ENCODE measurements around the gene CTPS1.

The CTPS1 gene, protein sequence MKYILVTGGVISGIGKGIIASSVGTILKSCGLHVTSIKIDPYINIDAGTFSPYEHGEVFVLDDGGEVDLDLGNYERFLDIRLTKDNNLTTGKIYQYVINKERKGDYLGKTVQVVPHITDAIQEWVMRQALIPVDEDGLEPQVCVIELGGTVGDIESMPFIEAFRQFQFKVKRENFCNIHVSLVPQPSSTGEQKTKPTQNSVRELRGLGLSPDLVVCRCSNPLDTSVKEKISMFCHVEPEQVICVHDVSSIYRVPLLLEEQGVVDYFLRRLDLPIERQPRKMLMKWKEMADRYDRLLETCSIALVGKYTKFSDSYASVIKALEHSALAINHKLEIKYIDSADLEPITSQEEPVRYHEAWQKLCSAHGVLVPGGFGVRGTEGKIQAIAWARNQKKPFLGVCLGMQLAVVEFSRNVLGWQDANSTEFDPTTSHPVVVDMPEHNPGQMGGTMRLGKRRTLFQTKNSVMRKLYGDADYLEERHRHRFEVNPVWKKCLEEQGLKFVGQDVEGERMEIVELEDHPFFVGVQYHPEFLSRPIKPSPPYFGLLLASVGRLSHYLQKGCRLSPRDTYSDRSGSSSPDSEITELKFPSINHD

DNA sequence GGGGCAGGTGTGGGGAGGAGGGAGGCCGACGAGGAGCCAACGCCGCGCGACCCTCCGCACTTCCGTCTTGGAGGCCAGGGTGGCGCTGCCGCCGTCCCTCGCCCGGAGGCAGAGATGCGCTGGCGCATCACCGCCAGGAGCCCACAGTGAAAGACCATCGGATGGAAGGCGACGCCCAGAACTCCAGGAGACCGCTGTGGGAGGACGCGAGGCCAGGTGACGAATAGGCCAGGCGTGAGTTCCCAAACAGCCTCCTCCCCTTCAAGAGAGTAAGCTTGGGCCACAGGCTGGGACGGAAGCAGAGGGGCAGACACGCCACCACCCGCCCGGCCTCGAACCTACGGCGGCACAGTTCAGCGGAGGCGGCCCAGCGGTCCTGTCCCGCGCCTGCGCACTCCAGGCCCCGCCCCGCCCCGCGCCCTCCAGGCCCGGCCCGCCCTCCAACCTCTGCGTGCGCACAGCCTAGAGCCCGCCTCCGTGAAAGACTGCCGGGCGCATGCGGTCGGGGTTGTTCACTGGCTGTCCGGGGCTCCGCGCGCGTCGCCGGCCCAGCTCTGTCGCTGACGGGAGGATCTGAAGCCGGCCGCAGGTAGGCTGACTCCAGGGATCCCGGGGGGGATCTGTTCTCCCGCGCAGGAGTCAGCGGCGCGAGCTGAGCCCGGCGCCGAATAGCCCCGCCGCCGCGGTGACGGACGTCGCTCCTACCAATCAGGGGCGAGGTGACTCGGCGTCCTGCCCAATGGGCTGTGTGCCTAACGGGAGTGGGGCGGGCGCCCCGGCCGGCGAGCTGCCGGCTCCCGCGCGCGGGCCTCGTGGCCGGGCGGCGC lies at the start of gene CTPS1:
Gene CTPS1, plus strand, starts transcription at position 456 of the 827 bp plus-strand sequence. CDS start 3,595 bp downstream, outside the sequence.
- peak; percentile 95 for DNase-seq (ENCODE audit: low spot score)

- DNase-seq (ENCODE audit: low spot score), result no peak
These were observed 49.1 kb upstream of the CTPS1 start for GRCh38 chr1:40930174-40930964.

GRCh38 chr1:40931601-40932000 lies 47.9 kb upstream of the CTPS1 start:
- no peak for DNase-seq (ENCODE audit: low spot score)

DNA sequence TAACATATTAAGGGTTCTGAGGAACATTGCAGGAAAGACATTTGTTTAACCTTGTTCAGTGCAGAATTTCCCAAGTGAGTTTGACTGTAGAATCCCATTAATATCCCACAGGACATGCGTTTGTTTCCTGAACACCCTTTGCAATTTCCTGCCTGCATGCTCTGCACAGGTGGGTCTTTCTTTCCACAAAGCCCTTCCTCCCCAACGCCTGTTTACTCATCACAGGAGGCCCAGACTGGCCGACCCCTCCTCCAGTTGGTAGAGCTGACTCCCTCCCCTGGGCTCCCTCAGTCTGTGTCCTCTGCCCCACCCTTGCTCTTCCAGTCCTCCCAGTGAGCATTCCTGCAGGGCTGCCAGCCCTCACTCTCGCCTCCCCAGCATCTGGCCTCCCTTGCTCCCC lies 47.5 kb upstream of the CTPS1 start:
- no peak for DNase-seq (ENCODE audit: low spot score)

DNA sequence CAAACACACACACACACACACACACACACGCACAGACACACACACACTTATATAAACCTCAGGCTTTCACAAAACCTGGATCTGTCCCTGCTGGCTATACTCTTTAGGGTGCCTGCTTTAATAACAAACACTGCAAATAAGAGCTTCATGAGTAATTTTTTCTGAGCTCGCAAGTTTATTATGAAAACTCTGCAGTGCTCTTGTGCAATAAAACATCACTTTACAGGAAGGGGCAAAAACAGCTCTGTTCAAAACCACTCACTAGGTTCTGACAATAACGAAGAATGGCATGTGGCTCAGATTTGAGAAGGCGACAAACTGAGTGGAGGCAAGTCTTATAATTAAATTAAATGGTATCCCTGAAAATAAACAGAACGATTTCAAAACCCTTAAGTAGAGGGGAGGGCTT lies 42.6 kb upstream of the CTPS1 start:
- DNase-seq (ENCODE audit: low spot score), result no peak

GRCh38 chr1:40938393-40938792 lies 41.1 kb upstream of the CTPS1 start:
- no peak for DNase-seq (ENCODE audit: low spot score)

DNA sequence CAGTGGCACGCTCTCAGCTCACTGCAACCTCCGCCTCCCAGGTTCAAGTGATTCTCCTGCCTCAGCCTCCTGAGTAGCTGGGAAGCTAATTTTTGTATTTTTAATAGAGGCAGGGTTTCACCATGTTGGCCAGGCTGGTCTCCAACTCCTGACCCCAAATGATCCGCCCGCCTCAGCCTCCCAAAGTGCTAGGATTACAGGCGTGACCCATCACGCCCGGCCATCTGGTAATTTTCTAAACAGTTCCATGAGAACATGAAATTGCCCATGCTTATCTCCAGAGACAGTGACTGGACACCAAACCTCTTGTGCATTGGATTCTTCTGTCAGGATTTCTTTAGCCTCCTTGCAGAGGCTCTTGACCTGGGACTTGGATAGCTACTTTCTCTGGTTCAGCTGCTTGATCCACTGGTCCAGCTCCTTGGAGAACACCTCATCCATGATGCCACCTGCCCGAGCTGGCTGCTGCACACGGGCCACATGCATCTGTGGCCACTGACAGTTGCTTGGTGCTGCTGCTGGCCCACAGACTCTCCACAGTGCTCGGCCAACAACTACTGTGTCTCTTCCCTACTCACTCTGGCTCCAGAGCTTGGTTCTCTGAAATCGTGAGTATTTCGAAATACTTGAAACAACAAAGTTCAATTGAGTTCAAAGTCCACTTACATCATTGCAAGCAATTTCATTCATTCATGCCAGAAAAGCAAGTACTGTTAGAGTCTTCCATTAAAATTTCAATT lies 40.0 kb upstream of the CTPS1 start:
- no peak for DNase-seq (ENCODE audit: low spot score)

DNA sequence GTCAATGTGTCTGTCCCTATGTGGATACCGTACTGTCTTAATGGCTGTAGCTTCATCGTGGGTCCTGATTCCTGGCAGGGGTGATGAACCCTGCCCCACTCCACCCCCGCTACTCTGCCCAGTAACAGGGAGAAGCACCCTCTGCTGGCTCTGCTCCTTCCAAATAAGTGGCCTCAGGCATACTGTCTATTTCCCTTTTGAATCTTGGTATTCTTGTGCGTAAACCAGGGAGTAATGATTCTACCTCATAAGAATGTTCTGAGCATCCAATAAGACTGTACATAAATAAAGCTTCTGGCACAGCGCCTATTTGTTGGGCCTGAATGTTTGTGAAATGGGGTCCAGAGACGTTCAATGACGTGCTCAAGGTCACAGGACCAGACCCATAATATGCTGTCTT lies 35.2 kb upstream of the CTPS1 start:
- DNase-seq (ENCODE audit: low spot score), result no peak

GRCh38 chr1:40944841-40945430 lies 34.6 kb upstream of the CTPS1 start:
- no peak for DNase-seq (ENCODE audit: low spot score)

GRCh38 chr1:40945491-40945973 lies 34.0 kb upstream of the CTPS1 start:
- DNase-seq (ENCODE audit: low spot score), result no peak

GRCh38 chr1:40948741-40949443 lies 30.6 kb upstream of the CTPS1 start:
- peak; percentile 59 for DNase-seq (ENCODE audit: low spot score)

DNA sequence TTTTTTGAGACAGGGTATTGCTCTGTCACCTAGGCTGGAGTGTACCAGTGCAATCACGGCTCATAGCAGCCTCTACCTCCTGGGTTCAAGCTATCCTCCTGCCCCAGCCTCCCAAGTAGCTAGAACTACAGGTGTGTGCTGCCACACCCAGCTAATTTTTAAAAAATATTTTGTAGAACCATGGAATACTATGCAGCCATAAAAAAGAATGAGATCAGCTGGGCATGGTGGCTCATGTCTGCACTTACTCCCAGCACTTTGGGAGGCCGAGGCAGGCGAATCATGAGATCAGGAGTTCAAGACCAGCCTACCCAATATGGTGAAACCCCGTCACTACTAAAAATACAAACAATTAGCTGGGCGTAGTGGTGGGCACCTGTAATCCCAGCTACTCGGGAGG lies 29.9 kb upstream of the CTPS1 start:
- no peak for DNase-seq (ENCODE audit: low spot score)

DNA sequence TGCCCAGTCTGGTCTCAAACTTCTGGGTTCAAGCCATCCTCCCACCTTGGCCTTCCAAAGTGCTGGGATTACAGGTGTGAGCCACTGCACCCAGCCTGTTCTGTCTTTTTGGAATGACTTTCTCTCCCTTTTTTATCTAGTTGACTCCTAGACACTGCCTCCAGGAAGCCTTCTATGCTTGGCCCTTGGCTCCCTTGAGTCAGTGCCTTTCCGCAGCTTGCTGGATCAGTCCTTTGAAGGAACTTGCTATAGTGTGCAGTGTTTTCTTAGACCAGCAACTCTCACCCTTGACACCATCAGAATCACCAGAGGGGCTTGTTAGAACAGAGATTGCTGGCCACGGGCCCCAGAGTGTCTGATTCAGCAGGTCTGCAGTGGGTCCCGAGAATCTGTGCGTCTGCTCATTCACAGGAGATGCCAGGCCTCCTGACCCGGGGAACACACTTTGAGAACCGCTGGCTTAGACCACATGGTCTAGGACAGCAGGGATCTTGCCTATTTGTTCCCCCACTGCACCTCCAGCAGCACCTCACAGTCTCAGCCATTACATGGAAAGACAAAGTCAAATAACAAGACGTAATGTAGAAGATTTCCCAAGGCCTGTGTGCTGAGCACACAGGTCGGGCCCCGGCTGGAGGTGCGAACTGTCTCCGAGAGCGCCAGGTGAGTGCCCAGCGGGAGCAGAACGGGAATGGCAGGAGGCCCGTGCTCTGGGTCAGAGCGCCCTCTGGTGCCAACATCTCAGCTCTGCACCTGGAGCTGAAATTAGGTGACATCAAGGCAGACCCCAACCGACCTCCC lies 27.4 kb upstream of the CTPS1 start:
- peak; percentile 60 for DNase-seq (ENCODE audit: low spot score)

DNA sequence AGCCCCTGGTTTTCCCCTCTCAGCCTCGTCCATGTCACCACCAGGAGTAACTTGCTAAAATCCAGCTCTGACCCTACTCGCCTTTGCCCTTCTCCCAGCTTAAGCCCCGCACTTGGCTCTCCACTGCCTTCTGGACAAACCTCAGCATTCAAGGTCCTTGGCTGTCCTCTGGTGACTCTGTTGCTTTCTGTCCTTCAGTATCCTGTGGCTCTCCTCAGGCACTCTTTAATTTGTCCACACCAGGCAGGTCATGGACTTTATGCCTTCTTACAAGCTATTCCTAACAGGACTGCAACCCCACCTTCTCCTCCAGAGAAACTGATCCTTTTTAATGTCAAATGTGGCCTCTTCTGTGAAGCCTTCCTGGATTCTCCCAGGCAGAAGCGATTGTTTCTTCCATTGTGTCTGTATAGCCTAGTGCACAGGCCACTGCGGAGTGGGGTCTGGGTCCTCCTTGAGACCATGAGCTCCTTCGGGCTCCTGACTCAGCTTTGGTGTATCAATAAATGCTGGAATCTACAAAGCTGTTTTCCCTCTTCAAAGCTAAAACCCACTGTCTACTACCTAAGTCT lies 26.7 kb upstream of the CTPS1 start:
- DNase-seq (ENCODE audit: low spot score), result no peak

DNA sequence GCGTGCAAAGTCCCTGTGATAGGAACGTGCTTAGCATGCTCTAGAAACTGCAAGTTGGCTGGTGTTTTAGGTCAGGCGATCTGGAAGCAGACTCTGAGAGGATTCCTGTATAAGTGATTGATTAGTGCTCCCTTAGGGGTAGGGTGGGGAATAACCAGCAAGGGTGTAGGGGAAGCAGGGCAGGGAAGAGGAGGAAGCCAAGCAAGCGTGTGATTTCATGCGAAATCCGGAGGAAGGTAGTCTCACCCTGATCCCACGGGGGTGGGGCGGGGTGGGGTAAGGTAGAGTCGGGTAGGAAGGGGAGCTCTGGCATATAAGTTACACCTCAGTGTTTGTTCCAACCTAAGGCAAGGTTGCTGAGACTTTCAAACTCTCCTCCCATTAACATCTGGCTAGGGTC lies 24.9 kb upstream of the CTPS1 start:
- no peak for DNase-seq (ENCODE audit: low spot score)

DNA sequence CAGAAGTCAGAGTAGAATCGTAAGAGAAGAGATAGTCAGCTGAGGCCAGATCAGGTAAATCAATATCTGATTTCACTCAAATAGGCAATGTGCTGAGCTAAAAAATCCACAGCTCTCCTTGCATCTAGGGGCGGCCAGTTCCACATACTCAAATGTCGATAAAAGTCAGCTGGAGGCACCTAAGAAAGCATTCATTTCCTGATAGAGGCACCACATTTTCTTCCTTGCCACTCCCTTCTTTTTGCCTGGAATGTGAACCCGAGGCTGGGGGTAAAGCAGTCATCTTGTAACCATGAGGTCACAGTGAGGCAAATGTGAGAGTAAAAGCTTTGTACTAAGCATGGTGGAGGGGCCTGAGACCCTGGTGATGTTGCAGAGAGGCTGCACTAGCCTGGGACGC lies 24.2 kb upstream of the CTPS1 start:
- no peak for DNase-seq (ENCODE audit: low spot score)

GRCh38 chr1:40956407-40956806 lies 23.1 kb upstream of the CTPS1 start:
- no peak for DNase-seq (ENCODE audit: low spot score)

DNA sequence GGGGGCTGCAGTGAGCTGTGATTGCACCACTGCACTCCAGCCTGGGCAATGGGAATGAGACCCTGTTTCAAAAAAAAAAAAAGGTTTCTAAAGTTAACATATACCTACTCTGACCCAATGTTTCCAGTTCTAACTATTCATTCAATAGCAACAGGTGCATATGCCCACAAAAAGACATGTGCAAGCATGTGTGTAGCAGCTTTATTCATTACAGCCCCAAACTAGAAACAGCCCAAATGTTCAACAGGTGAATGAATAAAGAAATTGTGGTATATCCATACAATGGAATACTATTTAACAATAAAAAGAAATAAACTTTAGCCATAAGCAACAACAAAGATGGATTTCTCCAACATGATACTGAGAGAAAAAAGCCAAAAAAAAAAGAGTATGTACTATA lies 21.3 kb upstream of the CTPS1 start:
- no peak for DNase-seq (ENCODE audit: low spot score)

DNA sequence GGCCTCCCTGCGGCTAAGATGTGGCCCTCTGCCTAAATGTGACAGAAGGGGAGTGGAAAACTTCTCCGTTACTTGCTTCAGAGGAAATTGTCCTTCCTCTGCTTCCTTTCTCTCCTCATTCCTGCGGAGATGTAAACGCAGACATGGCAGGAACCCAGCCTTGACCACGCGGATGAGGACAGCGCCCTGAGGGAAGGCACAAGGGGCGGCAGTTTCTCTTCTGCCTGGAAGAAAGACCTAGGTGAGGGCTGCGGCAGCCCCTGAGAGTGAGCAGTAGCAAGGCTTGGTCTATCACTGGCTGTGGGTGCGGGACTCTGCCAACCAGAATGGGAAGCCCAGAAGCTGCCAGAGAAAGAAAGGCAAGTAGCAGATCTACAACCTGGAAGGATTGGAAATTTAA lies 14.0 kb upstream of the CTPS1 start:
- DNase-seq (ENCODE audit: low spot score), result no peak
